Uterus (tissue), 2 donors: ENCODE results near the gene EDRF1.

Experiments used
- CTCF ChIP-seq, 4 experiments: fragments of 200-600 bp in 2 of 4; fragments of 450-650 bp in 2 of 4; sonication (generic) in 2 of 4; IDR thresholded peaks; one replicate each; pipeline ENCODE4 v1.5.1; 2016 to 2019; ENCODE audit warnings: antibody characterized with exemption in 4 of 4, mild to moderate bottlenecking in 2 of 4, moderate library complexity in 1 of 4
- POLR2A ChIP-seq, 2 donors: fragments of 450-650 bp; IDR thresholded peaks; one replicate each; pipeline ENCODE4 v1.6.1; 2016; ENCODE audit warnings: antibody characterized with exemption in 2 of 2, mild to moderate bottlenecking in 1 of 2, moderate library complexity in 1 of 2

- TF ChIP-seq CTCF (IDR thresholded peaks at IDR 0.05): no peak
- no peak for TF ChIP-seq POLR2A (IDR thresholded peaks at IDR 0.05)
Measured at GRCh38 chr10:125801574-125801973, 82.1 kb downstream of the EDRF1 start.
